GM21723 (cell line): Measurements from ENCODE around the gene FBLN2.

Experiments used
- ATAC-seq: cut with Tn5 transposase; IDR thresholded peaks from one replicate; pipeline ENCODE4 v1.9.1; 2021; ENCODE audit warnings: mild to moderate bottlenecking, moderate library complexity; ENCODE audit not compliant: unreplicated experiment

FBLN2 gene

DNA sequence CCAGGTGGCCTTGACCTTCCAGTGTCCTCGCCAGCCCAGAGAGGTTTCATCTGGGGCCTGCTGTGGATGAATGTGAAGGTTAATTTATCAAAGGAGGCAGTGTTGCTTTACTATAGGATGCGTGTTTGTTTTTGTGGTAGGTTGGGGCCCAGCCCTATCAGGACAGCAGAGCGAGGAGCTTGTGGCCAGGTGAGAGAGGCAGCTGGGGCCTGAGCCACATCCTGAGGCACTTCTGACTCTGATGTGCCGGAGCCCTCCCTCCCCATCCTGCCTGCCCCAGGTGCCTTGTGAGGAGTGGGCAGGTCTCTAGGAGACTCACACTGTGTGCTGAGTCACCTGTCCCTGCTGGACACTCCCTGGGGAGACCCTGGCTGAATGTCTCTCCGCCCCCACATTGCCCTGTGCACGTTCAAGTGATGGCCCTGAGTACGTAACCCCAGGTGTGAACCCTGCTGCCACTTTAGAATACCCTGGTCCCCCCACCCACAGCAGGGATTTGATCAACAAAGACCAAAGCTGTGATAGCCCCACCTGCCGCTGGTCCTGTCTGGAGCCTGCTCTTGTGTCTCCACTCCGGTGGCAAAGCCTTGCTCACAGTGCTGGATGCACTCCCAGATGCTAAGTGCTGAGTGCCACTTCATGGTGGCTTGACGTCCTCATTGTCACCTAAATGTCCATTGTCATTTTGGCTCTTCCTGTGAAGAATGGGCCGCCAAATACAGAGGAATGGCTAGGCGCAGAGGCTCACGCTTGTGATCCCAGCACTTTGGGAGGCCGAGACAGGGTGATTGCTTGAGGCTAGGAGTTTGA, 16.0 kb downstream of the FBLN2 start:
- no peak for ATAC-seq

DNA sequence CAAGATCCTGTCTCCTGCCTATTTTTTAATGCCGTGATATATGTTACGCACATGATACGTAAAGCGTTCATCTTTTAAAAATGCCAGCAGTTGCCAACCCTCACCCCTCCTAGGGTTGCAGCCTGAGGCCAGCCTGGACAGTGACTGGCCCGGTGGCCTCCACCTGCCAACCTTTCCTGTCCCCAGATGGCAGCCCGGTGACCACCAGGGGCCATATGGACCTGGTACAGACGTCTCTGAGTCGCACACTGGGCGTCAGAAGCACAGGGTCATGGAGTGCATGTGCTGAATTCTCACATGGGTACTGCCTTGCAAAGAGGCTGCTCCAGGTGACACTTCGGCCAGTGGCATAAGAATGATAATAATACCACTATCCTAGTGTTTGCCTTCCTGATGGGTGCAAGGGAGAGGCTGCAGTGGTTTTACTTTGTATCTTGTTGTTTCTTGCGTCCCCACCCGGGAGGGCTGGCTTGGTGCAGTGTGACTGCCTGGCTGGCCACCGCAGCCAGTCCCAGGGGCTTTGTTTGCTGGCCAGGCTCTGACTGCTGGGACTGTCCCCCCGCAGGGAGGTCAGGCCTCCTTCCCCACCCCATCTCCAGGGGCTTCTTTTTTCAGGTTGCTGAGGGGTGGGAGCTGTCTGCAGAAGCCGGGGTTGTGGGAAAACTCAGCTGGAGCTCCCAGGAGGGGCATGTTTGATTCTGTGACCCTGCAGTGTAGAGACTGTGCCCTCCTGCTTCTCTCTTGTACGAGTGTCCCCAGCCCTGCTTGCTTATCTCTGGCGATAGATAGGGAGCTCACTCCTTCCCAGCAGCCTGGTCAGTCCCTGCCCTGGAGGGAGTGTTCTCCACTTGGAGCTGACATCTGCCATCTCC, 16.9 kb downstream of the FBLN2 start:
- no peak for ATAC-seq

DNA sequence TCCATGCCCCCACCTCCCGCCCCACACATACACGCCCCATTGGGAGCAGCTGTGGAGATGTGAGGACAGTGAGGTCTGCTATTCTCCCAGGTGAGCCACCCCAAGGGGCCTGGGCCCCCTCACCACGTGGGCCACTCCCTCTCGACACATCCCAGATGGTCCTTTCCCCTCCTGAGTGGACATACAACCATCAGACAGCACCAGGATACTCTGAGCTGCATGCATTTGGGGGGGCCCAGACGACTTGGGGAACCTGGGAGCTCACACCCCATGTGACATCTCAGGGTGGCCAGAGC, 17.5 kb downstream of the FBLN2 start:
- ATAC-seq = no peak

DNA sequence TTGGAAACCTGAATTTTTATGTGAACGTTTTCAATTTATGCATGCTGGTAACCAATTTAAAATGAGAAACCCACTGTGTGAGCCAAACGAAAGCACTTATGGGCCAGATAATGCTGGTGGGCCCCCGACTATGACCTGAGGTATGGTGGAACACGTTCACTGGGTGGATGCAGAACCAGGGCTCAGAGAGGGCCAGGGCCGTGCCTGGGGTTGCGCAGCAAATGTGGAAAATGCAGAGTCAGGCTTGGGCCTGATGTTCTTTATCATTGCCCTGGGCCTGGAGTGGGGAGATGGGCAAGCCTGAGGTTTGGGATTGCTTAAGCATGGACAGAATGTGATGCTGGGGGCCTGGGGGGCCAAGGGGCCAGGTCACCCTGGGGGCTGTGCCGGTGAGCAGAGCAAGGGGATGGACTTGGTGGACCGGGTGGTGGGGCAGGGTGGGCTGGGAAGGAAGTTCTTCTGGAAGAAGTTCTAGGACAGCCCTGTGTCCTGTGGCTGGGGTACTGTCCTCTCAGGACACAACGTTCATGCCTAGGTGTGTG, 17.9 kb downstream of the FBLN2 start:
- ATAC-seq = no peak

DNA sequence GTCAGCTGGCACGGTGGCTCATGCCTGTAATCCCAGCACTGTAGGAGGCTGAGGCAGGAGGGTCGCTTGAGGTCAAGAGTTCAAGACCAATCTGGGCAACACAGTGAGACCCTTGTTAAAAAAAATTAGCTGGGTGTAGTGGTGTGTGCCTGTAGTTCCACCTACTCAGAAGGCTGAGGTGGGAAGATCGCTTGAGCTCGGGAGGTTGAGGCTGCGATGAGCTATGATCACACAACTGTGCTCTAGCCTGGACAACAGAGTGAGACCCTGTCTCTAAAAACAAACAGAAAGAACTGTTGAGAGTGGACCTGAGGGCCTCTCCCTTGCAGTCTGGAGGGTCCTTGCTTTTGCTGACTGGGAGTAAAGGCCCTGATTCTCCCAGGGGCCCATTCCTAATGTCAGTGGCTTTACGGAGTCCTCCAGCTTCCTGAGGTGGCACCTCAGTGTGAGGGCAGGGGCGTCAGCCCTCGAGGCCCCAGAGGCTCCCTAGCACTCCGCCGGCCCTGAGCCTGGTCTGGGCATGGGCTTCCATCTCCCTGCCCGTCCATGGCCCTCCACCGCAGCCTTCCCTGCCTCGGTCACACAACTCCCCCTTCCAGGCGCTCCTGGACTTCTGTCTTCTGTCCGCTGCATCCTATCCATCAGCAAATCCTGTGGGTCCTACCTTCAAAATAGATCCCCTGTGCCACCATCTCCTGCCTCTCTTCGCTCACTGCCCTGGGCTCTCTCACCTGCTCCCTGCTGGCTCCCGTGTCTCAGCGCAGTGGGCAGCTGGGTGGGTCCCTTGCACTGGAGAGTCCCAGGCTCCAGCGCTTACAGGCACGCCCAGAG, 19.0 kb downstream of the FBLN2 start:
- ATAC-seq = no peak

DNA sequence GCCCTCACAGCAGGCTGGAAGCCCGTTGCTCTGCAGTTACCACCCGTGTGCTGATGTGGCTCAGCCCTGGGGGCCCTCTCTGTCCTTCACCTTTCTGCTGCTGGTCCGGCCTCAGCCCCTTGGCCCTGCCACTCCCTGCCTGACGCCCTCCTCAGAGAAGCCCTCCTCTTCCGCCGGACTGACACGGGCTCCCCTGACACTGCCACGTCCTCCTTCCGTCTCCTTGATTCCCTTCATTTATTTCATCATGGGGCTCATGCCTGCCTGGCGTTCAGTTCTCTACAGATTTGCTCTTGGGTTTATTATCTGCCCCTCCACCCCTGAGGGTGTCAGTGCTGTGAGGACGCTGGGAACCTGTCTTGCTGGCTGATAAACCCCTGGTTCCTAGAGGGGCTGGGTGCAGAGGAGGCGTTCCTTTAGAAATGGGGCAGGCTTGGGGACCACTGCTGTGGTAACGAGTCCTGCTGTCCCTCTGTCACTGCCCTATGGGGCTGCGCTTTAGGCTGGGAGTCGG, 19.6 kb downstream of the FBLN2 start:
- ATAC-seq = no peak

DNA sequence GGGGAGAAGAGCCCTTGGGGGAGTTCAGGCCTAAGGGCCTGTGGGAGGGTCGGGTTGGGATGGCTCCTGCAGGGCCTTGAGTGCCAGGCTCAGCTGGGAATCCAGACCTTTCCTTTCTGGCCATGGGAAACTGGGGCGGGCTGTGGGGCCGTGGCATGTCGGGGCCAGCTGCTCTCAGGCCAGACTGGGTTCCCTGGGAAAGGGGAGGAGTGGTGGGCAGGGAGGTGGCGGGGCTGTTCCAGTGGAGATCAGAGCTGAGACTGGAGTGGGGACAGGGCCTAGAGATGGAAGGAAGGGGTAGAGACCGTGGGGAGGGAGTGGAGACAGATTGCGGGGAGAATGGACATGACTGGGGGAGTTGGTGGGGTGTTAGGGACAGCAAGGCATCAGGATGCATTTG, 20.3 kb downstream of the FBLN2 start:
- no peak for ATAC-seq

DNA sequence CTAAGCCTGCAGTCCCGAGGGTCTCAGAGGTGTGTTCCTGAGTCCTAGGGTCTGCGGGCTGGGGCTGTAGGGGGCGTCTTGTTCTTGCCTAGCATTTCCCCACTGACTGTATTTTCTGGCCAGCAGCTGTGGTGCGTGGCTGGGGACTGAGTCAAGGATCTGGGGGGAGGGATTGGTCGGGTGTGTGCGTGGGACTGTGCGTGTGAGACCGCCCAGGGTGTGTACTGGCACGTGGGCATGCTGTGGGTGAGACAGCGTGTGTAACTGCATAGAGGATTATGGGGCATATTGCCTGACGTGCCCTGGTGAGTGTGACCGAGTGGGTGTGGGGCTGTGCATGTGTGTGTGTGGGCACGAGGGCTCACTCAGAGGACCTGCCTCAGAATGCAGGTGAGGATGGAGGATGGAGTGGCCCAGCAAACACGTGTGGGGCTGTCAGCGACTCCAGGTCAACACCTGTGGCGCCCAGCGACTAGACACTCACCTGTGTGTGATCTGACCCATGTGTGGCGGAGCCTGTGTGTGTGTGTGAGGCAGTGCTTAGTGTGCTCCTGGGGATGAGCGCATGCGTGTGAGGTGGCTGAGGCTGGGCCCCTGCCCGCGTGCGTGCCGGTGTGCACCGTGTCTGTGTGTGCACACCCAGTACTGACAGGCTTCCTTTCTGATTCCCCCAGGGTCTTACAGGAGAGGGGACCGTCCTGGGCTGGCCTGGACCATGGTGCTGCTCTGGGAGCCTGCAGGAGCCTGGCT, 20.9 kb downstream of the FBLN2 start:
- ATAC-seq = no peak

DNA sequence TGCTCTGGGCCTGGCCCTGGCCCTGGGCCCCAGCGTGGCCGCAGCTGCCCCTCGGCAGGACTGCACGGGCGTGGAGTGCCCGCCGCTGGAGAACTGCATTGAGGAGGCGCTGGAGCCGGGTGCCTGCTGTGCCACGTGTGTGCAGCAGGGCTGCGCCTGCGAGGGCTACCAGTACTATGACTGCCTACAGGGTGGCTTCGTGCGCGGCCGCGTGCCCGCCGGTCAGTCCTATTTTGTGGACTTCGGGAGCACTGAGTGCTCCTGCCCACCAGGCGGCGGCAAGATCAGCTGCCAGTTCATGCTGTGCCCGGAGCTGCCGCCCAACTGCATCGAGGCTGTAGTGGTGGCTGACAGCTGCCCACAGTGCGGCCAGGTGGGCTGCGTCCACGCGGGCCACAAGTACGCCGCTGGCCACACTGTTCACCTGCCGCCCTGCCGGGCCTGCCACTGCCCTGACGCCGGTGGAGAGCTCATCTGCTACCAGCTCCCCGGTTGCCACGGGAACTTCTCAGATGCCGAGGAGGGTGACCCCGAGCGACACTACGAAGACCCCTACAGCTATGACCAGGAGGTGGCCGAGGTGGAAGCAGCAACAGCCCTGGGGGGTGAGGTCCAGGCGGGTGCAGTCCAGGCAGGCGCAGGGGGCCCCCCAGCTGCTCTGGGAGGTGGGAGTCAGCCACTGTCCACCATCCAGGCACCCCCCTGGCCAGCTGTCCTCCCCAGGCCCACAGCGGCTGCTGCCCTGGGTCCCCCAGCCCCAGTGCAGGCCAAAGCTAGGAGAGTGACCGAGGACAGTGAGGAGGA, 21.7 kb downstream of the FBLN2 start:
- ATAC-seq = no peak

DNA sequence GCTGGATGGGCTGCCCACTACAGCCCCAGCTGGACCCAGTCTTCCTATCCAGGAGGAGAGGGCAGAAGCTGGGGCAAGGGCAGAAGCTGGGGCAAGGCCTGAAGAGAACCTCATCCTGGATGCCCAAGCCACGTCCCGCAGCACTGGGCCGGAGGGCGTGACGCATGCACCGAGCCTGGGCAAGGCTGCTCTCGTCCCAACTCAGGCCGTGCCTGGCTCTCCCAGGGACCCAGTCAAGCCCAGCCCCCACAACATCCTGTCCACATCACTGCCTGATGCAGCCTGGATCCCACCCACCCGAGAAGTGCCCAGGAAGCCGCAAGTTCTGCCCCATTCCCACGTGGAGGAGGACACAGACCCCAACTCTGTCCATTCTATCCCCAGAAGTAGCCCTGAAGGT, 22.3 kb downstream of the FBLN2 start:
- no peak for ATAC-seq

DNA sequence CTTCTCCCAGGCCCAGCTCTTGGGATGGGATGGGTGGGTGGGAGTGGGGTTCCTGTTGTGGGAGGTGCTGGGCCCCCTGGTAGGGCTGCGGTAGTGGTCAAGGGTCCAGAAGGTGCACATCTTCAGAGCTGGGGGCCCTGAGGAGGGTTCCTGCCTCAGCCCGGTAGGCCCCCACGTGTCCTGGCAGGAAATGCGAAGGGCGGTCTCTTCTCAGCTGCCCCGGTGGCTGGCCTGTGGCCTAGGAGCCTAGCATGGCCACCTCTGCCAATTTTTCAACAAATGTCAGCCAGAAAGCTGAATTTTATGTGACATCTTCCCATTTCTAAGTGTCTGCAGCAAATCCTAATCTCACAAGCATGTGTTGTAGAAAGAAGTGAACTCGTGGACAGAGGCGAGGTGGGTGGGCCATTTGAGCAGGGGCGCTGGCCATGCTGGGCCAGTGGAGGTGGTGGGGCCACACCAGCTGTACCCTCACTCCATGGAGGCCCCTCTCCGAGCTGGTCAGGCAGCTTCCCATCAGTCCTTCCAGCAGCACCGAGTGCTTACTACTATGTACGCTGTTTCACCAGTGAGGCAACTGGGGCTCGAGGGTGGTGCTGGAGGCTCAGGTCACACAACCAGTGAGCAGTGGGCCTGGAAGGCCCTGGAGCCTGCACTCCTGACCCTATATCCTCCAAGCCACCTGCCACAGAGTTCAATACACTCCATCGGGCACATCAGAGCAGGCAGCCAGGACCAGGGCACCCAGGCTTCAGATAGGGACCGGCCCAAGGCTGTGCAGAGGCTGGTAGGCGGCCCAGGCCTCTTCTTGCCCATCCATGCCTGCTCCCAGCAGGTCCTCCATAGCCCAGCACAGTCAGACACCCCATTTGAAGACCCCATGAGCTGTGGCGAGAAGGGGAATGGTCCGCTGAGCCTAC, 23.2 kb downstream of the FBLN2 start:
- no peak for ATAC-seq

DNA sequence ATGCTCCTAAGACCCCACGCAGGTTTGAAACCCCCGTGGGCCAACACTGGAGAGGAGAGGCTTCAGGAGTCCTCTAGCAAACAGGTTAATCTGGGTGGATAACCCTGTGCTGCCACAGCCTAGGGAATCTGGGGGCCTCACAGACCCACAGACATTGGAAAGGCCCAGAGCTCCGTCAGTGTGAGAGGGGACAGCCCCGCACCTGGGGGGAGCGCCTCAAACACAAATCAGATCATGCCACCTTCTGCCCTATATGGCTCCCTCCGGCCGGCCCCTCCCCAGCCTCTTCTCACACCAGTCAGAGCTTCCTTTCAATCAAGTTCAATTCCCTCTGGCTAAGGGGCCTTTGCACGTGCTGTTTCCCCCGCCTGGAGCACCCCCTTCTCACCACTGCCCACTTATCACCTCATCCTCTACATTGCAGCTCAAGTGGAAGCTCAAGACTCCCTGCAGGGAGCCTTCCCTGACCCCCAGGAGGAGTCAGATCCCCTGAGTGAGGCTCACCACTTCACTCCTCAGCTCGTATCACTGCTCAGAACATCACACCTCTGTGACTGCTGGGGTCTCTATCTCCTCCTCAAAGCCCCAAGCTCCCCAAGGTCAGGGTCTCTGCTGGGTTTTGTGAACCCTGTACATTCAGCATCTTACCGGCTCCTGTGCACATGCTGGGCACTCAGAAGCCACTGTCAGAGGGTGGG, 24.1 kb downstream of the FBLN2 start:
- ATAC-seq = no peak

DNA sequence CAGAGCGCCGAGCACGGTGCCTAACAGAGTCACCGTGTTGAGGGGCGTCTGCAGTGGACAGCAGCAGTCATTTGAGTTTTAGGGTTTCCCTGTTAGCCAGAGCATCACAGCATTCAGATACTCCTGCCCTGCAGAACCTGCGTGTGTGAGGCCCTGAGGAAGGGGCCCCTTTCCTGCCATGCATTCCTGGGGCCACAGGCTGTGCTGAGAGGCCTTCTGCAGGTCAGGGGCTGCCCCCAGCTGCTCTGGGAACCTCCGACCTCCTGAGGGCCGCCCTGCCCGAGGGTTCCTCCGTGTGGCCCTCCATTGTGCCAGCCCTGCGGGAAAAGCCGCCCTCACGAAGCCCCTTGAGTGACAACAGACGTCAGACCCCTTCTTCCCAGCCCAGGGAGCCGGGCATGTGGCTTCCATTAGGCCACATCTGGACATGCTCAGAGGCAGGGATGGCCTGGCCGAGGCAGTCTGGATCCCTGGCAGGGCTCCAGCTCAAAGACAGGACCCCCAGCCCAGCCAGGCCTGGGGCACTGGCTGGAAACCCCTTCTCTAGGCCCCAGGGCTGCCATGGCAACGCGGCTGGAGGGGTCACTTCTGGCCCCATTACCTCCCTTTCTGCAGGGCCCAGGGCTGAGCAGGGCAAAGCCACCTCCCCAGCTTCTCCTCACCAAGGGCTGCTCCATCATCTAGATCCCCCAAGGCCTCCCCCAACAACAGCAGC, 25.3 kb downstream of the FBLN2 start:
- ATAC-seq = no peak

DNA sequence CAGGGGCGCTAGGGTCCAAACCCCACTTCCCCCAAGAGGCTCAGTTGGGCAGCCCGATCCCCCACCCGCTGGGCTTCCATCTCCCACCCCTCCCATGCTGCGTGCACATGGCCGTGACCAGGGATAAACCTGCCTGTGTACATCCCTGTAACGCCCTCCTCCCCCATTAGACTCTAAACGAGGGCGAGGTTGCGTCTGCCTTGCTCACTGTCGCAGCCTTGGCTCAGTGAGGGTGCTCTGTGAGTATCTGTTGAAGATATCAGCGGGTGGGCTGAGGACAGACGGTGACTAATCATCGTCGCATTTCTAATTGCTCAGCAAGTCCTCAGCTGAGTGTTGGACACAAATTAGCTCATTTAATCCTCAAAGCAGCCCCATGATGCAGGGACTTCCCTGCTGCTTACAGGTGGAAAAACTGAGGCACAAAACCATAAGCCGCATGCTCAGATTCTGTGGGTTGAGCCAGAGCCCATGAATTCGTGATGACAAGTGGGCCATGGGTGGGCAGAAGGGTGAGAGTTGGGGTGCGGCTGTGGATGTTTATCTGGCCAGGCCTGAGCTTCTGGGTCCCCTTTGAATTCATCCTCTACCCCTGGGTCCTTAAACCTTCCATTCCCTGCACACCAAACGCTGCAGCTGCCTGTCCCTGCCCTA, 26.0 kb downstream of the FBLN2 start:
- no peak for ATAC-seq

DNA sequence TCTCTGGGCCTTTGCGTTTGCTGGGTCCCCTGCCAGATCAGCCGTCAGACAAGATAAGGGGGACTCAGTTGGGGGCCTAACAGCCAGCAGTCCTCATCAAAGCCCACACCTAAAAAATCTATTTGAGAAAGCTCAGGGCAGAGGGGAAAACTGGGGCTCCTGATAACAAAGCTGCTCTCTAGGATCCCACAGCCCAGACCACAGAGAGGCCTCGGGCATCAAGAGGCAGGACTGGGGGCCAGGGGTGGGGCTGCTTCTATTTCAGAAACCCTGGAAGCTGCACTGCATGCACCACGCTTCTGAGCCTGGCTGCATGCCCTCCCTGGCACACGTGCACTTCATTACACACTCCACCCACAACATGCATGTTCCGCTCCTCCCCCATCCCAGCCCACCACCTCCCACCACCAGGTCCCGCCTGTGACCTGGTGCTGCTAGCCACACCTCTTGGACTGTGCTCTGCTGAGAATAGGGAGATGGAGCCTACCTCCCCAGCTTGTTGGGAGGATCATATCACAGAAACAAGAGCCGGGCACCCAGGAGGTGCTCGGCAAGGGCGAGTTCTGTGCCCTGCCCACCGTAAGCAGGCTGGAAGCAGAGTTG, 26.6 kb downstream of the FBLN2 start:
- no peak for ATAC-seq
